ENCODE results near the gene CIZ1. TPM values are rescaled to one million over a fixed set of nuclear protein-coding genes. Genes with fewer than 3 reads are reported as not detected.
"Not testable (repeated sequence)": the region's sequence is repeated elsewhere in the genome, so short reads cannot be mapped to it uniquely, and the experiment has no call there.

Gene CIZ1
- polyA plus RNA-seq (ENCODE audit: insufficient read length): 120 TPM

DNA sequence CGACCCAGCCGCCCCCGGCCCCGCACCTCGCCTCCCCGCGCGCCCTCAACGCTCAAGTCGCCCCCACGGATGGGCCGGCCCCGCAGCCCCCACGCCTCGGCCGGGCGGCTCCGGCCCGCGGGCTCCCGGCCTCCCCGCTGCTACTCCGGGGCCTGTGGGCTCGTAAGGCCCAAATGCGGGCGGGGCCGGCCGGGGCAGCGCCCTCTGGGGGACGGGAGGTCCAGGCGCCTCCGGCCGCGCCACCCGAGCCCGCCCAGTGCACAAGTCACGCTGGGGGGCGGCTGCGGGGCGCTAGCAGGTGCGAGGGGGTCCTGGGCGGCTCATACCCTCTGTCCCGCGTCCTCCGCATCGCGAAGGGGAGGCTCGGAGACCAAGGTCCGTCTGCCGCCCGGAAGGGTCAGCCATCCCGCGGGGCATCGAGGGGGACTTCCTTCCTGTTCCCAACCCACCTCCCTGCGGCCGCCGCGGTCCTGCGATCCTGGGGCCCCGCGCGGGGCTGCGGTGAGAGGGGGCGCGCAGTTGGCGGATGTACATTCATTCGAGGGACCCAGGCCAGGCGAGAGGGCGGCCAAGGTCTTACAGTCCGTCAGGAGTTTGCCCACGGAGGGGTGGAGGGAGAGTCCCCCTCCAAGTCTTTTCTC lies at the start of gene CIZ1:
Gene CIZ1, minus strand, starts transcription at position 167 of the 641 bp plus-strand sequence. CDS start 715 bp downstream, outside the sequence.
- peak; percentile 85 for DNase-seq

DNA sequence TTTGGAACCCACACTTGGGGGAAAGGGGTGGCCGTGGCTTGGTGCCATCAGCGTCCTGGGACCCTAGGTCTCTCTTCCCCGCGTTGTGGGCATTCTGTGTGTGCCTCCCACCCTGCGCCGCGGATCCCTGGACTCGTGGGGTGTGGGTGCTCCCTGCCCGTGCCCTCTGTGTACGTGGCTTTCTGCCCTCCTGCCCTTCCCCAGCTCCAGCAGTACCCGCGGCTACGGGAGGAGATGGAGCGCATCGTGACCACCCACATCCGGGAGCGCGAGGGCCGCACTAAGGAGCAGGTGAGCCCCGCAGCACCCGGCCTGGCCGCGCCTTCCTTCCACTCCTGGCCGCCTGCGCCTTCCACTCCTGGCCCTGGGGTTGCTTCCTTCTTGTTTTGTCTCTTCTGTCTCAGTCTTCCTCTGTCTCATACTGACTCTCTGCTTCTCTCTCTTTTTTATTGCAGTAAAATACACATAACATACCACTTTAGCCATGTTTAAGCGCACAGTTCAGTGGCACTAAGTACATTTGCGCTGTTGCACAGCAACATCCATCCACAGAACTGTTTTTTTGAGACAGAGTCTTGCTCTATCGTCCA lies 42.5 kb upstream of the CIZ1 start:
- DNase-seq: no peak

- DNase-seq: no peak
Observed at GRCh38 chr9:128232528-128233428, 41.4 kb upstream of the CIZ1 start.

GRCh38 chr9:128231638-128232527 lies 40.5 kb upstream of the CIZ1 start:
- peak; percentile 85 for DNase-seq

- DNase-seq: not testable (repeated sequence)
Observed at GRCh38 chr9:128230897-128231296, 39.5 kb upstream of the CIZ1 start.

- DNase-seq: no peak
Observed at GRCh38 chr9:128226412-128226801, 35.0 kb upstream of the CIZ1 start.

DNA sequence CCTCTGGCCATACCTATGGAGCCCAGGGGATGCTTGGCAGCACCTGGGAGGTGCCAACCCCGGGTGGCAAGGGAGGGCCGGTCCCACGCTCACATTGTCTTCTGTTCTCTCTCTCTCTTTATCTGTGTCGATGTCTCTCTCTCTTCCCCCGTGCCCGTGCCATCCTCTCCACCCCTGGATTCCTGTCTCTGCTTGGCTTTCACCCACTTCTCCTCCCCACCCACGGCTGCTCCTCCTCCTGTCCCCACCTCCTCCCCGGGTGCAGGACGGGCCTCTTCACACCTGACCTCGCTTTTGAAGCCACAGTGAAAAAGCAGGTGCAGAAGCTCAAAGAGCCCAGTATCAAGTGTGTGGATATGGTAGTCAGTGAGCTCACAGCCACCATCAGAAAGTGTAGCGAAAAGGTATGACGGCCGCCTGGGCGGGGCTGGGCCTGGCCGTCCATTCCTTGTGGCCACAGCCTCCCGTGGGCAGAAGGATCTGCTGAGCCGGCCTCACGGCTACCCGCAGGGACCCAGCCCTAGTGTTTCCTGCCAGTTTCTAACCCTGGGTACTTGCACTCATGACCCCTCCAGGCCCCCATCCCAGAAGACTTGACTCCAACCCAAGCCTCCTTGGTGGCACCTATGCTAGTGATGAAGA lies 34.5 kb upstream of the CIZ1 start:
- no peak for DNase-seq

- no peak for DNase-seq
Observed at GRCh38 chr9:128224877-128225276, 33.5 kb upstream of the CIZ1 start.

DNA sequence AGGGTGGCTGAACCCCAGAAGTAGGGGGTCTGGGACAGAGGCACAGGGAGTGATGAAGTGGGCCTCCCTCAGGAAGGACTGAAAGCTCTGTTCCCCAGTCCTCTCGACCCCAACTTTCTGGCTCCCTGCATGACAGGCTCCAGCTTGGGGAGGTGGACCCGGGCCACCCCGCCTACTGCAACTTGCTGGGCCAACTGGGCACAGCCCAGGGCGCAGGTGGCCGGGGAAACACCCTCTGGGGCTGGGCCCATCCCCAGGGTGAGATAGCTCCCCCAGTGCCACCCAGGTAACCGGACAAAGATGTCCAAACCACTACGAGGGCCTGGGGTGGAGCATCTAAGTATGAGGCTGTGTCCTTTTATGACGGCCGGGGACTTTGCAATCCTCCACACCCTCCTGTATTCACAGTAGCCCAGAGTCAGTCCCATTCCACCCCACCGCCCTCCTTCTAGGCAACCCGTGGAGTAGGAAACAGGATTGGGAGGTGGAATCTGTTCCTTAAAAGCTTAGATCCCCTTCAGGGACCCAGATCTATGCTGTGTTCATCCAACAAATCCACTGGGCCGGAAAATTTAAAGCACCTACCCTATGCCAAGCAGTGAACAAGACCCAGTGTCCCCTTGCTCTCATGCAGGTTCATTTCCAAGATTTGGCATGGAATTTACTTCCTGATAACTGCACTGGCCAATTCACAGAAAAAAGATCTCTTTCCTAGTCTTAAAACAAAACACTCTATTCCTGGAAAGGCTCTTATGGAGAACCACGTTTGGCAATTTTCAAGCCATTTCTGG lies 31.7 kb upstream of the CIZ1 start:
- no peak for DNase-seq

GRCh38 chr9:128222026-128222425 lies 30.7 kb upstream of the CIZ1 start:
- no peak for DNase-seq

DNA sequence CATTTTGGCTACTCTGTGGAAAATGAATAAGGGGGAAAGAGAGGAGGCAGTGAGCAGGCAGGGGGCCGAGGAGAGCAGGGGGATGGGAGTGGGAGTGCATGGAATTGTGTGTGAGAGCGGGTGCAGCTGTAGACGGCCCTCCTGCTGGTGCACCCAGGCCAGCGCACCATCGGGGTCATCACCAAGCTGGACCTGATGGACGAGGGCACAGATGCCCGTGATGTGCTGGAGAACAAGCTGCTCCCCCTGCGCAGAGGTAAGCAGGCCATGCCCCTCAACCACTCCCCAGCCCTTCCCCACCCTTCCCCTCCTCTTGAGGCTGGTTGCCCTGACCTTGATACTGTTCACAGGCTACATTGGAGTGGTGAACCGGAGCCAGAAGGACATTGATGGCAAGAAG lies 28.5 kb upstream of the CIZ1 start:
- DNase-seq: no peak

DNA sequence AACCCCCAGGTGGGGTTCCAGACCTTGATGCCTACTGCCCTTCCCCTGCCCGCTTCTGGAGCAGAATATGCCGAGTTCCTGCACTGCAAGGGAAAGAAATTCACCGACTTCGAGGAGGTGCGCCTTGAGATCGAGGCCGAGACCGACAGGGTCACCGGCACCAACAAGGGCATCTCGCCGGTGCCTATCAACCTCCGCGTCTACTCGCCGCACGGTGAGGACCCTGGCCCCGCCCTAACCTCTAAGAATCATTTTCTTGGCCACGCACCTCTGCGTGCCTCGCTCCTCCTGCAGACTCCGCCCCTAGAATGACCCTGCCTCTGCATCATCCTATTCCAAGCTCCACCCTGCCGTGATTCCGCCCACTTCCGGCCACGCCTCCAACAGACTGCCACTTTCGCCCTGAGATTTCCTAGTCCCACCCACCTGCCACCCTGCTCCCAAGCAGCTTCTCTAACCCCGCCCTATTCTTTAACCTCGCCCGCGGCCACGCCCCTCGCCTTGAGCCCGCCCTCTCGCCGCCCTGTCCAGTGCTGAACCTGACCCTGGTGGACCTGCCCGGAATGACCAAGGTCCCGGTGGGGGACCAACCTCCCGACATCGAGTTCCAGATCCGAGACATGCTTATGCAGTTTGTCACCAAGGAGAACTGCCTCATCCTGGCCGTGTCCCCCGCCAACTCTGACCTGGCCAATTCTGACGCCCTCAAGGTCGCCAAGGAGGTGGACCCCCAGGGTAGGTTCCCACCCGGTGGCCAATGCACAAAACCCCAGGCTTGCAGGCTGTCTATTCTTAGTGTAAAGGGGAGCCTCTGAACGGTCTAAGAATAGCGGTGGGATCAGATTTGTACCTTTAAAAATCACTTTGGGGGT lies 27.4 kb upstream of the CIZ1 start:
- peak; percentile 68 for DNase-seq

DNA sequence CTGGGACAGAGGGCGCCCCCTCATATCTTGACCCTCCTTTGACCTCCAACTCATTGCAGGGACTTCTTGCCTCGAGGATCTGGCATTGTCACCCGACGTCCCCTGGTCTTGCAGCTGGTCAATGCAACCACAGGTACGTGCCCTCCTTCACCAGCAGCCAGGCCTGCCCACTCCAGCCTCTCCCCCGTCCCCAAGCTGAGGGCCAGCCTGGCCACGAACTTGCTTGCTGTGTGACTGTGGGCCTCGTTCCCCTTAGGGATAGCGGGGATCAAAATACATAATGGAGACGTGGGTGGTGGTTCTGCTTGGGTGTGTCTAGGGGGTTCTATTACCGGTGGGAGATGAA lies 26.8 kb upstream of the CIZ1 start:
- DNase-seq: no peak

GRCh38 chr9:128216781-128217553 lies 25.6 kb upstream of the CIZ1 start:
- DNase-seq: no peak

DNA sequence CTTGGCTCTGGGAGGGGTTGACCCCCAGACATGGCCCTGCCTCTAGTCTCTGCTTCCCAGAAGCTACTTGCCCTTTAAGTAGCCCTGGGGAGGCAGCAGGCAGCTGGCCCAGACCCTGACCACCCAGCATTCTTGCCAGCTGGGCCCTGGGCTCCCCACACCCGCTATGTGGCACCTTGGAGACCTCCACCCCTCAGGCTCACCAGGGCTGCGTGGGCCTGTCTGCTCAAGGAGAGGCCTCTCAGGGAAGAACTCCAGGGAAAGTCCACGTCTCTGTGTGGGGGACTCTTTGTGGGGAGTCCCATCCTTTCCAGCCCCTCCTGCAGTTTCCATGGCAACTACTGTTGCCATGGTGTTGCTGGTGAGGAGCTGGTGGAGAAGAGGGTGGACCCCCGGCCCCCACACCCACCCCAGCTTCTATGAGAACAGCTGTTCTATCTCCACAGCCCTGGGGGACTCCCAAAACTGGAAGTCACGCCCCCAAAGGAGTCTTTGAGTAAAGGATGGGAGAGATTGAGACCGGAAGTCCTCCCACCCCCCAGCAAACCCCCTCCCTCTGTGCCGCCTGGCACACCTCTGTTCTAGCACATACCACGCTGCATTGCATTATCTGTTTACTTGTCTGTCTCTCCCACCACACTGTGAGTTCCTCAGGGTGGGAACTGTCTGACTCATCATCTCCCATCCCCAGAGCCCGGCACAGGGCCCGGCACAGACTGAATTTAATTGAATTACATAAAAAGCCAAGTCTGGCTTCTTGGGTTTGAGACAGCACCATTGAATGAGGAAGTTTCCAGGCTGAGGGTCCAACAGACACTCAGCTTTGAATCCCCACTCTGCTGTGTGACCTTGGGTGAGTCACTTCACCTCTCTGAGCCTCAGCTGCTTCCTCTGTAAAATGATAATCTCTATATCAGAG lies 24.4 kb upstream of the CIZ1 start:
- peak; percentile 53 for DNase-seq

GRCh38 chr9:128214571-128215490 lies 23.5 kb upstream of the CIZ1 start:
- no peak for DNase-seq
